HCT116 (cell line): ENCODE measurements around the gene MED15. TPM values are rescaled to one million over a fixed set of nuclear protein-coding genes. Genes with fewer than 3 reads are reported as not detected.
"Not testable (repeated sequence)": the region's sequence is repeated elsewhere in the genome, so short reads cannot be mapped to it uniquely, and the experiment has no call there.

ENCODE experiments used
- ATAC-seq: fragments of 200-7000 bp; cut with Tn5 transposase; 2 replicates; pipeline ENCODE4 v1.9.1; 2020; ENCODE audit warnings: mild to moderate bottlenecking, moderate library complexity
- BruUV-seq: library from RNA; stranded (reverse); fragments of 400-500 nt; replicated peaks from 2 replicates; lab custom pipeline; 2021; lab: Mats Ljungman, UMichigan
- CTCF ChIA-PET: fragments of 300-600 bp; sonication (Branson Sonifier 250); formaldehyde crosslinking; loops from one replicate; lab custom pipeline; 2021; ENCODE audit warnings: antibody characterized with exemption; lab: Charles Lee
- POLR2A ChIA-PET: fragments of 300-600, 350-600 bp; sonication (Branson Sonifier 250); formaldehyde crosslinking; loops from one replicate; lab custom pipeline; 2021; ENCODE audit warnings: antibody characterized with exemption; lab: Charles Lee
- RAD21 ChIA-PET, 2 experiments: fragments of 300-600 bp; sonication (Branson Sonifier 250); formaldehyde crosslinking; loops; one replicate each; lab custom pipeline; 2023; ENCODE audit warnings: low total read pairs in 2 of 2; ENCODE audit not compliant: uncharacterized antibody in 2 of 2, unreplicated experiment in 2 of 2, low non-redundant PET in 1 of 2; lab: Charles Lee
- DNase-seq: peaks from one replicate; pipeline ENCODE4 v3.0.0-alpha.2; 2010; ENCODE audit warnings: low read depth, low spot score
- H2AFZ ChIP-seq: fragments of 200-600 bp; shearing (Covaris generic), sonication (generic); 2 replicates; pipeline ENCODE4 v1.6.1; 2017; ENCODE audit warnings: low read depth, mixed run types, mixed read lengths, antibody characterized with exemption, low read length; ENCODE audit not compliant: poor library complexity, severe bottlenecking
- H3K27ac ChIP-seq: 2 replicates; pipeline ENCODE4 v1.5.1; 2012; ENCODE audit warnings: low read depth, low read length
- H3K27me3 ChIP-seq: fragments of 200-600 bp; sonication (generic); 2 replicates; pipeline ENCODE4 v1.6.1; 2016; ENCODE audit warnings: mixed run types, low read length, mixed read lengths; ENCODE audit not compliant: insufficient read depth
- H3K36me3 ChIP-seq, 2 experiments: fragments of 200-500 bp in 1 of 2; fragments of 200-600 bp in 1 of 2; sonication (Bioruptor generic) in 1 of 2; sonication (generic) in 1 of 2; 2 replicates each; pipeline versions ENCODE4 v1.5.1 to v1.6.1; 2014 to 2016; ENCODE audit warnings: low read length in 2 of 2, inconsistent platforms in 1 of 2, mixed read lengths in 1 of 2, mixed run types in 1 of 2; ENCODE audit not compliant: insufficient read depth in 2 of 2, control insufficient read depth in 1 of 2
- H3K4me1 ChIP-seq, 2 experiments: fragments of 200-600 bp in 1 of 2; sonication (generic) in 1 of 2; 2 replicates each; pipeline versions ENCODE4 v1.5.1 to v1.6.1; 2012 to 2017; ENCODE audit warnings: low read length in 2 of 2, inconsistent platforms in 1 of 2, mild to moderate bottlenecking in 1 of 2, mixed read lengths in 1 of 2, mixed run types in 1 of 2, moderate library complexity in 1 of 2; ENCODE audit not compliant: insufficient read depth in 2 of 2, control insufficient read depth in 1 of 2
- H3K4me2 ChIP-seq: fragments of 200-600 bp; sonication (generic); 2 replicates; pipeline ENCODE4 v1.6.1; 2017; ENCODE audit warnings: mixed run types, low read length, mixed read lengths
- H3K4me3 ChIP-seq, 2 experiments: fragments of 200-600 bp in 1 of 2; sonication (generic) in 1 of 2; replicated peaks in 1 of 2; 2 replicates each; pipeline ENCODE4 v1.5.1; 2011 to 2016; ENCODE audit warnings: low read length in 2 of 2, control low read depth in 1 of 2, low read depth in 1 of 2, mild to moderate bottlenecking in 1 of 2, mixed read lengths in 1 of 2, mixed run types in 1 of 2
- H3K79me2 ChIP-seq: fragments of 200-600 bp; sonication (generic); 2 replicates; pipeline ENCODE4 v1.6.1; 2017; ENCODE audit warnings: mild to moderate bottlenecking, mixed run types, low read length, moderate library complexity, mixed read lengths; ENCODE audit not compliant: insufficient read depth
- H3K9ac ChIP-seq: fragments of 200-600 bp; sonication (generic); 2 replicates; pipeline ENCODE4 v1.6.1; 2016; ENCODE audit warnings: low read length, mixed read lengths
- H3K9me2 ChIP-seq: fragments of 200-600 bp; sonication (generic), shearing (Covaris generic); 2 replicates; pipeline ENCODE4 v1.6.1; 2017; ENCODE audit warnings: mixed run types, mild to moderate bottlenecking, moderate library complexity; ENCODE audit not compliant: insufficient read depth
- H3K9me3 ChIP-seq, 2 experiments: fragments of 200-500 bp in 1 of 2; fragments of 200-600 bp in 1 of 2; sonication (Bioruptor generic) in 1 of 2; sonication (generic) in 1 of 2; 2 replicates each; pipeline ENCODE4 v1.6.1; 2014 to 2017; ENCODE audit warnings: low read length in 2 of 2, mixed read lengths in 2 of 2, inconsistent platforms in 1 of 2, low read depth in 1 of 2, mild to moderate bottlenecking in 1 of 2, mixed run types in 1 of 2, moderate library complexity in 1 of 2; ENCODE audit not compliant: control insufficient read depth in 1 of 2, insufficient read depth in 1 of 2
- H4K20me1 ChIP-seq: fragments of 200-600 bp; sonication (generic), shearing (Covaris generic); 2 replicates; pipeline ENCODE4 v1.6.1; 2017; ENCODE audit warnings: mixed run types, mild to moderate bottlenecking, moderate library complexity; ENCODE audit not compliant: insufficient read depth
- TCF7L2 ChIP-seq: IDR thresholded peaks from 2 replicates; pipeline ENCODE4 v1.7.0; 2011; ENCODE audit warnings: borderline replicate concordance, inconsistent platforms; ENCODE audit not compliant: insufficient read depth, insufficient read length; ENCODE audit errors: extremely low read depth
- intact Hi-C: fragments of 100-400 bp; cut with micrococcal nuclease; formaldehyde crosslinking; loops from 2 replicates; pipeline ENCODE4 v1.10.0; 2022
- total RNA-seq: library from RNA; stranded (reverse); gene quantifications from one replicate; pipeline ENCODE4 v1.2.1, GENCODE V29; 2021; ENCODE audit not compliant: unreplicated experiment

Gene MED15
- total RNA-seq, 1 experiment from 2014 or later = 81.3 TPM

DNA sequence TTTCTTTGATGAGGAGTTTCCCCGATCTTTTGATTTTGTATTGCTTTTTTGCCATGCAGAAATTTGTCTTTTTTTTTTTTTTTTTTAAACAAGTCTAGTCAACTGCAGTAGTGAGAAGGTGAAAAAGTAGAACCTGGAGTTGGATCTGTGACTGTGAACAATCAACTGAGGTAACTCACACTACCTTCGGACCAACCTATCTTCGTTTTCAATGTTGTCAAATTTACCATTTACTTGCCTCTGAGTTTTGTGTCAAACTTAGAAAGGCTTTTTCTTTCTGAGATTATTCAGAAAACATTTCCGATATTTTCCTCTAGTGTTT, 32.3 kb upstream of the MED15 start (continued):
- TF ChIP-seq TCF7L2 = no peak

DNA sequence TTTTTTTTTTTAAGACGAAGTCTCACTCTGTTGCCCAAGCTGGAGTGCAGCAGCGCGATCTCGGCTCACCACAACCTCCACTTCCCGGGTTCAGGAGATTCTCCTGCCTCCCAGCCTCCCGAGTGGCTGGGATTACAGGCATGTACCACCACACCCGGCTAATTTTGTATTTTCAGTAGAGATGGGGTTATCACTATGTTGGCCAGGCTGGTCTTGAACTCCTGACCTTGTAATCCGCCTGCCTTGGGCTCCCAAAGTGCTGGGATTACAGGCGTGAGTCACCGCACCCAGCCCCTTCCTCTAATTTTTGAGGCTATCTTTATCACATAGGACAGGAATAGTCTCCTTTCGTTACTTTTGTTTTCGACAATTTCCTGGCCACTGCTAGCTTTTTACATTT, 31.8 kb upstream of the MED15 start:
- POLR2A ChIA-PET, H3K27ac ChIP-seq, H3K4me1 ChIP-seq, H3K4me2 ChIP-seq, intact Hi-C loops, H3K9me2 ChIP-seq, H3K27me3 ChIP-seq, DNase-seq, H3K4me3 ChIP-seq, RAD21 ChIA-PET, CTCF ChIA-PET, H3K36me3 ChIP-seq, H2AFZ ChIP-seq, H3K79me2 ChIP-seq, ATAC-seq, BruUV-seq, H4K20me1 ChIP-seq, H3K9me3 ChIP-seq, H3K9ac ChIP-seq: not testable (repeated sequence)

- H3K4me2 ChIP-seq, H3K79me2 ChIP-seq, DNase-seq, BruUV-seq, H4K20me1 ChIP-seq, H2AFZ ChIP-seq, H3K9me2 ChIP-seq, H3K9ac ChIP-seq, H3K27ac ChIP-seq, ATAC-seq, H3K4me1 ChIP-seq, H3K4me3 ChIP-seq, H3K36me3 ChIP-seq, POLR2A ChIA-PET, intact Hi-C loops, CTCF ChIA-PET, H3K27me3 ChIP-seq, H3K9me3 ChIP-seq: not testable (repeated sequence)
- RAD21 ChIA-PET = interaction anchor here in 1 of 2 experiments (0.7 kb wide), 1 partner anchor 16 kb away, joined by 4 read pairs; no protein-coding TSS in a partner anchor
Observed at GRCh38 chr22:20478059-20478458, 29.4 kb upstream of the MED15 start.
